MM.1S (cell line): ENCODE measurements around the gene GAGE2A.

ENCODE experiments used
- EZH2phosphoT487 ChIP-seq: fragments of 300-600 bp; sonication (generic); IDR thresholded peaks from 2 replicates; pipeline ENCODE4 v1.6.1; 2018; ENCODE audit warnings: antibody characterized with exemption, low read length
- TF ChIP-seq, protein P1 (sequence below): fragments of 300-600 bp; sonication (generic); IDR thresholded peaks from 2 replicates; pipeline ENCODE4 v1.5.1; 2016; ENCODE audit warnings: antibody characterized with exemption, low read length, mixed read lengths

- TF ChIP-seq EZH2phosphoT487, result no peak
- TF ChIP-seq, protein P1, sequence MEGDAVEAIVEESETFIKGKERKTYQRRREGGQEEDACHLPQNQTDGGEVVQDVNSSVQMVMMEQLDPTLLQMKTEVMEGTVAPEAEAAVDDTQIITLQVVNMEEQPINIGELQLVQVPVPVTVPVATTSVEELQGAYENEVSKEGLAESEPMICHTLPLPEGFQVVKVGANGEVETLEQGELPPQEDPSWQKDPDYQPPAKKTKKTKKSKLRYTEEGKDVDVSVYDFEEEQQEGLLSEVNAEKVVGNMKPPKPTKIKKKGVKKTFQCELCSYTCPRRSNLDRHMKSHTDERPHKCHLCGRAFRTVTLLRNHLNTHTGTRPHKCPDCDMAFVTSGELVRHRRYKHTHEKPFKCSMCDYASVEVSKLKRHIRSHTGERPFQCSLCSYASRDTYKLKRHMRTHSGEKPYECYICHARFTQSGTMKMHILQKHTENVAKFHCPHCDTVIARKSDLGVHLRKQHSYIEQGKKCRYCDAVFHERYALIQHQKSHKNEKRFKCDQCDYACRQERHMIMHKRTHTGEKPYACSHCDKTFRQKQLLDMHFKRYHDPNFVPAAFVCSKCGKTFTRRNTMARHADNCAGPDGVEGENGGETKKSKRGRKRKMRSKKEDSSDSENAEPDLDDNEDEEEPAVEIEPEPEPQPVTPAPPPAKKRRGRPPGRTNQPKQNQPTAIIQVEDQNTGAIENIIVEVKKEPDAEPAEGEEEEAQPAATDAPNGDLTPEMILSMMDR, result no peak
These were observed 29.3 kb downstream of the GAGE2A start for GRCh38 chrX:49618574-49618973.
